WTC11 (cell line): ENCODE data around the gene MED27.

Source experiments
- CREB1 ChIP-seq: sonication (generic); formaldehyde crosslinking; IDR thresholded peaks from 2 replicates; pipeline ENCODE4 v1.8.0; 2023; ENCODE audit warnings: mild to moderate bottlenecking, missing genetic modification reagents
- JAZF1 ChIP-seq: fragments of 250-450 bp; sonication (Bioruptor Pico); IDR thresholded peaks from 2 replicates; pipeline ENCODE4 v1.9.0; 2021; ENCODE audit warnings: moderate library complexity, mild to moderate bottlenecking, inconsistent platforms
- NFE2L1 ChIP-seq: sonication (generic); formaldehyde crosslinking; IDR thresholded peaks from 2 replicates; pipeline ENCODE4 v1.8.1; 2023; ENCODE audit warnings: missing genetic modification reagents
- NFYB ChIP-seq: sonication (generic); formaldehyde crosslinking; conservative IDR thresholded peaks from 2 replicates; pipeline ENCODE4 v1.8.0; 2022; ENCODE audit warnings: low read depth, missing genetic modification reagents
- SP1 ChIP-seq: sonication (generic); formaldehyde crosslinking; conservative IDR thresholded peaks from 2 replicates; pipeline ENCODE4 v1.8.1; 2022; ENCODE audit warnings: missing genetic modification reagents
- TEAD4 ChIP-seq: sonication (generic); formaldehyde crosslinking; IDR thresholded peaks from 2 replicates; pipeline ENCODE4 v1.8.0; 2022; ENCODE audit warnings: mild to moderate bottlenecking, missing genetic modification reagents
- TP53 ChIP-seq: sonication (generic); formaldehyde crosslinking; IDR thresholded peaks from 2 replicates; pipeline ENCODE4 v1.8.1; 2023; ENCODE audit warnings: mild to moderate bottlenecking, missing genetic modification reagents
- ZBTB21 ChIP-seq: sonication (generic); formaldehyde crosslinking; IDR thresholded peaks from 2 replicates; pipeline ENCODE4 v1.8.1; 2023; ENCODE audit warnings: mild to moderate bottlenecking, missing genetic modification reagents, borderline replicate concordance
- TF ChIP-seq, protein P1 (sequence below): fragments of 200-600 bp; IDR thresholded peaks from 2 replicates; pipeline ENCODE4 v1.8.0; 2022; ENCODE audit warnings: antibody characterized with exemption
- TF ChIP-seq, protein P2 (sequence below): sonication (generic); formaldehyde crosslinking; IDR thresholded peaks from 2 replicates; pipeline ENCODE4 v1.8.1; 2023; ENCODE audit warnings: mild to moderate bottlenecking, moderate library complexity, missing genetic modification reagents
- TF ChIP-seq, protein P3 (sequence below): sonication (generic); formaldehyde crosslinking; IDR thresholded peaks from 2 replicates; pipeline ENCODE4 v1.8.1; 2023; ENCODE audit warnings: mild to moderate bottlenecking, missing genetic modification reagents, moderate library complexity

DNA sequence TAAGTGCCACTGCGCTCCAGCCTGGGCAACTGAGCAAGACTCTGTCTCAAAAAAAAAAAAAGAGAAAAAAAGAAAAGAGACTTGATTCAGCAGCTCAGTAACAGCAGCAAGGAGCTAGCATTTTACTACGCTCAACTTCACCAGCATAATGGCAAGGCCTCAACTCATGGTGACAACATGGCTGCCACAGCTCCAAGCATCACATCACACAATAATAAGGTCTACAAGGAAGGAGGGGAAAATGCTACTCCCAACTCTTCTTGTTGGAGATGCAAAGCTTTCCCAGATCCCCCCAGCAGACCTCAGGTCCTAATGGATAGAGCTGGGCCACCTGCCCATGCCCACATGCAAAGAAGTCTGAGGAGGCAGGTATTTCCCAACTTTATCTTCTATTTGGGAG lies 253.6 kb downstream of the MED27 start:
- TF ChIP-seq, protein P1, sequence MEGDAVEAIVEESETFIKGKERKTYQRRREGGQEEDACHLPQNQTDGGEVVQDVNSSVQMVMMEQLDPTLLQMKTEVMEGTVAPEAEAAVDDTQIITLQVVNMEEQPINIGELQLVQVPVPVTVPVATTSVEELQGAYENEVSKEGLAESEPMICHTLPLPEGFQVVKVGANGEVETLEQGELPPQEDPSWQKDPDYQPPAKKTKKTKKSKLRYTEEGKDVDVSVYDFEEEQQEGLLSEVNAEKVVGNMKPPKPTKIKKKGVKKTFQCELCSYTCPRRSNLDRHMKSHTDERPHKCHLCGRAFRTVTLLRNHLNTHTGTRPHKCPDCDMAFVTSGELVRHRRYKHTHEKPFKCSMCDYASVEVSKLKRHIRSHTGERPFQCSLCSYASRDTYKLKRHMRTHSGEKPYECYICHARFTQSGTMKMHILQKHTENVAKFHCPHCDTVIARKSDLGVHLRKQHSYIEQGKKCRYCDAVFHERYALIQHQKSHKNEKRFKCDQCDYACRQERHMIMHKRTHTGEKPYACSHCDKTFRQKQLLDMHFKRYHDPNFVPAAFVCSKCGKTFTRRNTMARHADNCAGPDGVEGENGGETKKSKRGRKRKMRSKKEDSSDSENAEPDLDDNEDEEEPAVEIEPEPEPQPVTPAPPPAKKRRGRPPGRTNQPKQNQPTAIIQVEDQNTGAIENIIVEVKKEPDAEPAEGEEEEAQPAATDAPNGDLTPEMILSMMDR, result no peak
- no peak for TF ChIP-seq NFYB
- TF ChIP-seq JAZF1, result no peak
- no peak for TF ChIP-seq TEAD4
- TF ChIP-seq ZBTB21 (CRISPR knock-in tag), result no peak
- no peak for TF ChIP-seq SP1 (CRISPR knock-in tag)
- TF ChIP-seq NFE2L1 (CRISPR knock-in tag), result no peak
- no peak for TF ChIP-seq TP53
- TF ChIP-seq, protein P2, sequence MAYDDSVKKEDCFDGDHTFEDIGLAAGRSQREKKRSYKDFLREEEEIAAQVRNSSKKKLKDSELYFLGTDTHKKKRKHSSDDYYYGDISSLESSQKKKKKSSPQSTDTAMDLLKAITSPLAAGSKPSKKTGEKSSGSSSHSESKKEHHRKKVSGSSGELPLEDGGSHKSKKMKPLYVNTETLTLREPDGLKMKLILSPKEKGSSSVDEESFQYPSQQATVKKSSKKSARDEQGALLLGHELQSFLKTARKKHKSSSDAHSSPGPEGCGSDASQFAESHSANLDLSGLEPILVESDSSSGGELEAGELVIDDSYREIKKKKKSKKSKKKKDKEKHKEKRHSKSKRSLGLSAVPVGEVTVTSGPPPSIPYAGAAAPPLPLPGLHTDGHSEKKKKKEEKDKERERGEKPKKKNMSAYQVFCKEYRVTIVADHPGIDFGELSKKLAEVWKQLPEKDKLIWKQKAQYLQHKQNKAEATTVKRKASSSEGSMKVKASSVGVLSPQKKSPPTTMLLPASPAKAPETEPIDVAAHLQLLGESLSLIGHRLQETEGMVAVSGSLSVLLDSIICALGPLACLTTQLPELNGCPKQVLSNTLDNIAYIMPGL, result no peak
- TF ChIP-seq, protein P3, sequence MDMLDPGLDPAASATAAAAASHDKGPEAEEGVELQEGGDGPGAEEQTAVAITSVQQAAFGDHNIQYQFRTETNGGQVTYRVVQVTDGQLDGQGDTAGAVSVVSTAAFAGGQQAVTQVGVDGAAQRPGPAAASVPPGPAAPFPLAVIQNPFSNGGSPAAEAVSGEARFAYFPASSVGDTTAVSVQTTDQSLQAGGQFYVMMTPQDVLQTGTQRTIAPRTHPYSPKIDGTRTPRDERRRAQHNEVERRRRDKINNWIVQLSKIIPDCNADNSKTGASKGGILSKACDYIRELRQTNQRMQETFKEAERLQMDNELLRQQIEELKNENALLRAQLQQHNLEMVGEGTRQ (CRISPR knock-in tag), result no peak
- no peak for TF ChIP-seq CREB1 (CRISPR knock-in tag)
